ENCODE measurements around the gene C3orf20.
A peak's percentile ranks its signal among the peaks of the same experiment; 100 is the strongest.
"Not testable (repeated sequence)": the region's sequence is repeated elsewhere in the genome, so short reads cannot be mapped to it uniquely, and the experiment has no call there.

Gene C3orf20

GRCh38 chr3:14651440-14652251 is 23.3 kb upstream of the C3orf20 start, which contains the start of gene CCDC174:
TSS of gene CCDC174 (plus strand) at chr3:14651762. CDS start at chr3:14651837, 75 bp downstream.
- peak; percentile 92 for DNase-seq

- not testable (repeated sequence) for DNase-seq
Measured at GRCh38 chr3:14652360-14652907, 22.5 kb upstream of the C3orf20 start.

GRCh38 chr3:14657579-14657978 is 17.4 kb upstream of the C3orf20 start:
- DNase-seq, result no peak

- DNase-seq, result no peak
Measured at GRCh38 chr3:14658978-14659377, 16.0 kb upstream of the C3orf20 start.

- DNase-seq, result no peak
Measured at GRCh38 chr3:14660942-14661341, 14.0 kb upstream of the C3orf20 start.

GRCh38 chr3:14663396-14664135 is 11.4 kb upstream of the C3orf20 start:
- DNase-seq, result no peak

- no peak for DNase-seq
Measured at GRCh38 chr3:14664170-14664569, 10.8 kb upstream of the C3orf20 start.

- no peak for DNase-seq
Measured at GRCh38 chr3:14672588-14672987, 2.4 kb upstream of the C3orf20 start.

GRCh38 chr3:14676881-14677280 is 1.9 kb downstream of the C3orf20 start:
- no peak for DNase-seq

- no peak for DNase-seq
Measured at GRCh38 chr3:14678015-14678503, 3.1 kb downstream of the C3orf20 start.

GRCh38 chr3:14680115-14680514 is 5.2 kb downstream of the C3orf20 start:
- DNase-seq, result no peak

GRCh38 chr3:14680716-14681115 is 5.8 kb downstream of the C3orf20 start:
- no peak for DNase-seq

GRCh38 chr3:14684447-14684846 is 9.5 kb downstream of the C3orf20 start:
- no peak for DNase-seq

- DNase-seq, result no peak
Measured at GRCh38 chr3:14685179-14685578, 10.2 kb downstream of the C3orf20 start.

- DNase-seq, result no peak
Measured at GRCh38 chr3:14687360-14687759, 12.4 kb downstream of the C3orf20 start.

- no peak for DNase-seq
Measured at GRCh38 chr3:14688525-14688924, 13.6 kb downstream of the C3orf20 start.

- DNase-seq, result no peak
Measured at GRCh38 chr3:14689247-14689980, 14.5 kb downstream of the C3orf20 start.

GRCh38 chr3:14691239-14691638 is 16.3 kb downstream of the C3orf20 start:
- no peak for DNase-seq

- no peak for DNase-seq
Measured at GRCh38 chr3:14691719-14692118, 16.8 kb downstream of the C3orf20 start.

GRCh38 chr3:14698601-14699244 is 23.8 kb downstream of the C3orf20 start:
- DNase-seq, result no peak

- DNase-seq, result no peak
Measured at GRCh38 chr3:14699643-14700042, 24.7 kb downstream of the C3orf20 start.

GRCh38 chr3:14700891-14701290 is 25.9 kb downstream of the C3orf20 start:
- no peak for DNase-seq

All from NCI-H1417 treated with DMSO at 0.1 percent for 48 hours (cell line).